Subcutaneous abdominal adipose tissue (tissue), 5 donors: Measurements from ENCODE around the gene SATB1.

Experiments used
- H3K27ac ChIP-seq: one replicate; pipeline ENCODE4 v1.7.0; 2013; ENCODE audit warnings: low read depth, mild to moderate bottlenecking, inconsistent platforms, low read length, moderate library complexity
- H3K27me3 ChIP-seq, 5 donors: one replicate each; pipeline ENCODE4 v1.7.0; 2013; ENCODE audit warnings: low read length in 5 of 5, inconsistent platforms in 1 of 5; ENCODE audit not compliant: control insufficient read depth in 5 of 5, insufficient read depth in 4 of 5
- H3K36me3 ChIP-seq, 5 donors: one replicate each; pipeline ENCODE4 v1.7.0; 2013; ENCODE audit warnings: low read length in 5 of 5; ENCODE audit not compliant: control insufficient read depth in 5 of 5, insufficient read depth in 5 of 5
- H3K4me1 ChIP-seq, 5 donors: one replicate each; pipeline ENCODE4 v1.7.0; 2013; ENCODE audit warnings: low read length in 5 of 5, mild to moderate bottlenecking in 3 of 5, moderate library complexity in 1 of 5; ENCODE audit not compliant: control insufficient read depth in 5 of 5, insufficient read depth in 5 of 5
- H3K4me3 ChIP-seq, 5 donors: one replicate each; pipeline ENCODE4 v1.7.0; 2013; ENCODE audit warnings: low read length in 5 of 5, low read depth in 1 of 5
- H3K9ac ChIP-seq, 5 donors: one replicate each; pipeline ENCODE4 v1.7.0; 2013; ENCODE audit warnings: low read length in 5 of 5, mild to moderate bottlenecking in 4 of 5, moderate library complexity in 3 of 5
- H3K9me3 ChIP-seq, 5 donors: one replicate each; pipeline ENCODE4 v1.7.0; 2013; ENCODE audit warnings: low read length in 5 of 5; ENCODE audit not compliant: control insufficient read depth in 5 of 5
- donor health status: healthy.
- donor health status: healthy.
- donor health status: healthy.
- donor health status: healthy.
- donor health status: healthy.

Gene SATB1

DNA sequence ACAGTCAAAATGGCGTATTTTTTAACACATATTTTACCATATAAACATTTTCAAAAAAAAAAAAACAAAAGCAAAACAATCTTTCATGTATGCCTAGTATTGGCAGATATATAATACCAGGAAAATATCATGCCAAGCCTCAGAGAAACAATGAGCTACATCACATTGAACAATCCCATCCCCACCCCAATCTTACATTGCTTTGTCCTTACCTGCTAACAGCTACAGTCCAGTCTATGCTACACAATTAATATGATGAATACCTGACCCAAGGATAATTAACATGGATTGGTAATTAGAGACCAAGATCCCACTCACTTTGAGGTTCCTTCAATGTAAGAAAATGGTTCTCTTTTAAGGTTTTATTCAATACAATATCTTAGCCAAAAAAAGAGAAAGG lies 7.6 kb upstream of the SATB1 start:
- H3K4me1 ChIP-seq, result no peaks in the 10 kb centered on the region
- peaks cover 0 to 8% (median 0%) of the 10 kb centered on the region in 5 donors for H3K27me3 ChIP-seq
- no peaks in the 10 kb centered on the region for H3K36me3 ChIP-seq
- no peak overlapping the region for H3K9ac ChIP-seq
- H3K27ac ChIP-seq, result no peak overlapping the region
- no peaks in the 10 kb centered on the region for H3K9me3 ChIP-seq
- H3K4me3 ChIP-seq, result no peak overlapping the region

DNA sequence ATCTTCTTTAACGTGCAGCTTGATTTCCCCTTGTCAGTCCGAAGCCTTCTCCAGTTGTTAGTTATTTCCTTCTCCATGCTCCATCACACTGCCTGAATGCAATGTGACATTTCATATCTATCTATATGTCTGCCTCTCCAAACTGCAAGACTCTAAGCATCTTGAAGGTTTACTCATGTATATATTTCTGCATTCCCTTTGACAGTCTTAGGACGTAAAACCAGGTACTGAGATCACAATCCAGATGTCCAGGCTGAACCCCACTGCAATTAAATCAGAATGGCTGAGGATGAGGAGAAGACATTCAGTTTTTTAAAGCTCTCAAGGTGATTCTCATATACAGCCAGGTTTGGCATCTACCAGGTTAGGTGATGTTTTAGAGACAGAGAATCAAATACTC lies 6.1 kb upstream of the SATB1 start:
- no peaks in the 10 kb centered on the region for H3K36me3 ChIP-seq
- H3K4me3 ChIP-seq, result no peak overlapping the region
- no peaks in the 10 kb centered on the region for H3K9me3 ChIP-seq
- peaks cover 0 to 7% (median 0%) of the 10 kb centered on the region in 5 donors for H3K27me3 ChIP-seq
- H3K9ac ChIP-seq, result no peak overlapping the region
- no peak overlapping the region for H3K27ac ChIP-seq
- peaks cover 0 to 6% (median 0%) of the 10 kb centered on the region in 5 donors for H3K4me1 ChIP-seq

DNA sequence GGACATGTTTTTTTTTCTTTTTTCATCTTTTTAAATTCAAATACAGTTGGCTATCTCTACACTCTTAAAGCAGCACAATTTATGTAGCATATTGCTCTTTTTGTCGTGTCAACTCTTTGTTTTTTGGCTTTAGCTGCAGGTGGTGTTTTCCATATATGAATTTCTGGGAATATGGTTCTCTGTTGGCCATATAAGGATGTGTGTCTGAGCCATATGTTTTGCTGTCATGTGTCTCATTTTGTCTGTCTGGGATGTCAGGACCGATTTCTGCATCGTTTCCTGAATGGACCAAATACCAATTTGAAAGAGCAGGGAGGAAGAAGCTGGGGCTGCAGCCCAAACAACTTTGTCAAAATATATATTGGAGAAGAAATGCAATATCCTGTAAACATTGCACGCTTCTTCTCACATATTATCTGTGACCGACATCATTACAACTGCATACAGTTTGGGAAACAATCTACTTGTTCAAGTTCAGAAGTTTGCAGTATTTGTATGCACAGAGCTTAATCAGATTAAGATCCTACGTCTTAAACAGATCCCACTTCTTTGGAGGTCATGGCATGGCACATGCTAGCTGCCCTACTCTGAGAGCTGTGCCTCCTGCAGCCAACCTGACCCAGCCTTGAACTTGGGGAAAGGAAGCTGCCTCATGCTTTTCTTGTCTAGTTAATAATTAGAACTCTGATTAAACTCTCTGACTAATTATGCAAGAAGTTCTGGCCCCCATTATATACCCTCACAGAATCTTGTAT lies 4.0 kb upstream of the SATB1 start:
- Histone ChIP-seq H3K9ac (no peak overlapping the region), H3K4me3 (no peak overlapping the region), H3K27ac (no peak overlapping the region), H3K27me3 (peaks cover 0 to 2% (median 0%) of the 10 kb centered on the region in 5 donors), H3K36me3 (no peaks in the 10 kb centered on the region), H3K9me3 (no peaks in the 10 kb centered on the region), H3K4me1 (peaks cover 2 to 11% (median 5%) of the 10 kb centered on the region in 5 donors)

DNA sequence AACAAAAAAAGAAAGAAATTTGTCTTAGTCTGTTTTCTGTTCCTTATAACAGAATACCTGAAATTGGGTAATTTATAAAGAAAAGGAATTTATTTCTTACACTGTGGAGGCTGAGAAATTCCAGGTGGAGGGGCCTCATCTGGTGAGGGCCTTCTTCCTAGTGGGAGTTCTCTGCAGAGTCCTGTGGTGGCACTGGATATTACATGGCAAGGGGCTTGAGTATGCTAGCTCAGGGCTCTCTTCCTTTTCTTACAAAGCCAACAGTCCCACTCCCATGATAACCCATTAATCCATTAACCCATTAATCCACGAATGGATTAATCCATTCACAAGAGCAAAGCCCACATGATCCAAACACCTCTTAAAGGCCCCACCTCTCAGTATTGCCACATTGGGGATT lies 2.9 kb upstream of the SATB1 start:
- Histone ChIP-seq H3K4me3 (no peak overlapping the region), H3K36me3 (no peaks in the 10 kb centered on the region), H3K27me3 (peaks cover 0 to 2% (median 0%) of the 10 kb centered on the region in 5 donors), H3K9ac (no peak overlapping the region), H3K27ac (no peak overlapping the region), H3K9me3 (no peaks in the 10 kb centered on the region), H3K4me1 (peaks cover 2 to 19% (median 13%) of the 10 kb centered on the region in 5 donors)

DNA sequence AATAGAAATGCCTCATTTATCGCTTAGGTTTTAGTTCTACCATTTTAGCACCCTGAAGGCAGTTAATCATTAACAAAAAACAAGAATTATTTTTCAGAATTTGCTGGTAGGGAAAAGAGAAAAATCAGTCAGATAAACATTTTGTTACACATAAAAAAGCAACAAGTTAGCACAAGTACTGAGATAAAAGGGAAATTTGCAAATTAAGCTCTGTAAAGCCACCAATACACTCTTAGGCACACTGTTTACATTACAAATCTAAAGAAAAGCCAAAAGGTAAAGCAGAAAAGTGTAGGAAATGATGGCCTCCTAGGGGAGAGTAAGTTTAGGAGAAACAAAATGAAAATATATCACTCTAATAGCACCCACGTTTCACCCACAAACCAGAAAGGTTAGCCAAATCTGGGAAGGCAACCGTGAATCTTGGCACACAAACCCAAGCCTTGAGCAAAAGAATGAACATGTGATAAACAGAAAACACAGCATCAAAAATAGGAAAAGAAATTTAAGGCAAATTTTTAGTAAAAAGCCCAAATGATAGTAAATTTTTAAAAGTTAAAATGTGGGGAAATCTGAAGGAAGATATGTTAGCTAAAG lies 1.6 kb upstream of the SATB1 start:
- Histone ChIP-seq H3K27me3 (peaks cover 0 to 2% (median 0%) of the 10 kb centered on the region in 5 donors), H3K27ac (no peak overlapping the region), H3K4me3 (no peak overlapping the region), H3K9ac (peak overlapping the region in 1 of 5 donors; percentile 17), H3K9me3 (no peaks in the 10 kb centered on the region), H3K36me3 (no peaks in the 10 kb centered on the region), H3K4me1 (peaks cover 2 to 24% (median 18%) of the 10 kb centered on the region in 5 donors)

DNA sequence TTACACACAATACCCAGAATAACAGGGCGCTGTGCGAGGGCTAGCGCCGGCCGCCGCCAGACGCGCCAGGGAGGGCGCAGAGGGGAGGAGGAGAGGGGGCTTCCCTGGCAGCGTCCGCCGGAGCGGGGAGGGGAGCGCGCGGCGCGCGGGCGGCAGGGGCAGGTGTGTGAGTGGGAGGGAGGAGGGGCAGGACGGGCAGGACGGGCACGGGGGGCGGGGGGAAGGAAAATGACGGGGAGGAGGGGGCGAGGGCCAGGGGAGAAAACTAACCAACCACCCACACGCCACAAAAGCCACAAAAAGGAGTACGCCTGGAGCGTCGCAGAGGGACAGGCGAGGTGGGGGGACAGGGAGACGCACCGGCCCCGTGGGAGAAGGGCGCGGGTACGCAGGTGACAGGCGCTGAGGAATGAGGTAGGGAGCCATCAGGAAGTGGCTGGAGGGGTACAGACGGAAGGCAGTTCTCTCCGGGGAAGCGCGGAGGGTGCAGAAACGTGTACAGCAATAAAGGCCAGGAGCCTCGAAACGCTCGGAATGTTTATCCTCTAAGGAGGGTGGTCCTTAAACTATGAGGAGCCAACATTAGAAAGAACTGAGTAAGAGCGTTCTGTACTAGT lies 610 bp upstream of the SATB1 start:
- peaks cover 2 to 24% (median 18%) of the 10 kb centered on the region in 5 donors for H3K4me1 ChIP-seq
- H3K9ac ChIP-seq, result peak overlapping the region in 2 of 5 donors; percentile 62 to 72
- no peaks in the 10 kb centered on the region for H3K36me3 ChIP-seq
- no peaks in the 10 kb centered on the region for H3K27me3 ChIP-seq
- no peaks in the 10 kb centered on the region for H3K9me3 ChIP-seq
- peak overlapping the region; percentile 77 for H3K27ac ChIP-seq
- H3K4me3 ChIP-seq, result peak overlapping the region; percentile 65 to 96 (median 79)

DNA sequence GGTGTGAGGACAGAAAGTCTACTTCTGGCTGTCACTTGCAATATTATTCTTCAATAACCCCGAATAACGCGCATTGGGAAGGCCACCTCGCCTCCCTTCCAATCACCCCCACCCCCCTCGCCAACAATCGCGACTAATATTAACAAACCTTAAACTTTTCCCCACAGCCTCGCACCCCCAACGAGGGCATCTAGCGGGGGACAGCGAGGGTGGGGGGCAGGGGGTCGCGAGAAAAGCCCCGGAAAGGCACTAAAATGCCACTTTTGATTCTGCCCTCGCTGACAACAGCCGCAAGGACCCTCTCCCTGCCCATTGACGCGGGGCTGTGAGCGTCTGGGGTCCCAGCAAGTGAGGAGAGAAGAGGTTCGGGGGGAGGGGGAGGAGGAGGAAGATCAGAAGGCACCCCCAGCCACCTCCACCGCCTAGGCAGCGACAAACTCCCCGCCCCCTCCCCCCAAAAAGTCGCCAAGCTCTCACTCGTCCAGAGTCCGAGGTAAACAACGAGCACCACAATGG lies 868 bp downstream of the SATB1 start:
- peaks cover 2 to 24% (median 18%) of the 10 kb centered on the region in 5 donors for H3K4me1 ChIP-seq

DNA sequence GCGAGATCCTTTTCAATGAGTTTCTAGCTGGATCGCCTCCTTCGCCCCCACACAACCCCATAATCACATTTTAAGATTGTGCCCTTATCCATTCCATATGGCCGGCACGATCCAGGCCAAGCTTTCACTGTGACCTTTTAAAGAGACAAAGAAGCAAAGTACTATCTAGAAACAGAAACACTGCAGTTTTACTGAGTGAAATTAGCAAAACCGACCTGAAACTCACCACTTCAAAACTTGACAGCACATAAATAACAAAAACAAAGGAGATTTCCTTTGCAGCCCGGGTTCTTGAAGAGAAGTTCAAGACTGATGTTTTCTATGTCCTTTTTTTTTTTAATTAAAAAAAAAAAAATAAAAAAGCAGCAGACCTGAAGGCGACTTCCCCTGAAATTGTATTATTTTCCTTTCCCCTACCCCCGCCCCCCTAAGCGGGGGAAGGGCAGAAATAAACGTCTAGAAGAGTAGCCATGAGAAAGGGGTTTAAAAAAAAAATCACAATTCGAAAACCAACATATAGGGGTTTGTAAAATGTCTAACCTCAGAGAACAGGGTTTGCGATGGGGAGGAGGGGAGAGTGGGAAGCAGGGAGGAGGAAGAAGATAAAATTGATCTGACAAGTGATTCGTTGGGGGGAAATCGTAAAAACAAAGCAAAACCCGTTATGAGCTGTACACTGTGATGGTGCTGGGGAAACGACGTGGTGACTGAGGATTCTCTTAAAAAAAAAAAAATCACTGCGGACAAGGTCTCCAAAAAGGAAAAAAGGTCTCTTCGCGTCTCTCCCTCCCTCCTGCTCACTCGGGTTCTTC lies 1.5 kb downstream of the SATB1 start:
- Histone ChIP-seq H3K9ac (peak overlapping the region; percentile 77 to 95 (median 80)), H3K9me3 (no peaks in the 10 kb centered on the region), H3K27ac (peak overlapping the region; percentile 77), H3K36me3 (peaks cover 0 to 14% (median 11%) of the 10 kb centered on the region in 5 donors), H3K4me3 (peak overlapping the region; percentile 65 to 96 (median 94)), H3K4me1 (peaks cover 2 to 24% (median 18%) of the 10 kb centered on the region in 5 donors), H3K27me3 (no peaks in the 10 kb centered on the region)

More for the DNA sequence above, 868 bp downstream of the SATB1 start:
- peak overlapping the region; percentile 77 to 95 (median 80) for H3K9ac ChIP-seq
- H3K9me3 ChIP-seq, result no peaks in the 10 kb centered on the region
- no peaks in the 10 kb centered on the region for H3K27me3 ChIP-seq
- peak overlapping the region; percentile 65 to 96 (median 94) for H3K4me3 ChIP-seq
- peaks cover 0 to 12% (median 7%) of the 10 kb centered on the region in 5 donors for H3K36me3 ChIP-seq
- peak overlapping the region; percentile 77 for H3K27ac ChIP-seq

DNA sequence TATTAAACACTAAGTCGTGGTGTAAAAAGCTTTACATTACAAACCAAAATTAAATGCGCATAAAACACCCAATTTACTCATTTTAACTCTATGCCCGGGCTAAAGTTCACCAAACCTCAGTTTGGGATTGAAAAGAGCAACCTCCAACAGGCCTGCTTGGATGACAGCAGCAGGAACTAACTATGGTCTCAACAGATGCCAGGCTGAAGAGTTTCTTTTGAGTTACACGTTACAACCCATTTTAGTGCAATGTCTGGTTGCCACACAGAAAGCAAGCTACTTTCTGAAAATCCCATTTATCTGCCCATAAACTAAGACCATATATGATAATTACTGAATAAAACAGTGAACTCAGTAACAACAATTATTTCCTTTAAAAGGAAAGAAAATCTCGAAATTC lies 2.2 kb downstream of the SATB1 start:
- Histone ChIP-seq H3K4me1 (peaks cover 2 to 24% (median 18%) of the 10 kb centered on the region in 5 donors), H3K27me3 (no peaks in the 10 kb centered on the region), H3K36me3 (peaks cover 1 to 17% (median 11%) of the 10 kb centered on the region in 5 donors), H3K9me3 (no peaks in the 10 kb centered on the region), H3K4me3 (peak overlapping the region; percentile 65 to 96 (median 94)), H3K27ac (no peak overlapping the region), H3K9ac (peak overlapping the region in 4 of 5 donors; percentile 50 to 95 (median 84))
